Smooth muscle cell of the brain vasculature (primary cell): ENCODE data around the gene ERICH6.

Experiments
- DNase-seq: peaks from one replicate; pipeline ENCODE4 v3.0.0-alpha.2; 2012; ENCODE audit warnings: low read depth, low spot score

ERICH6 gene

DNA sequence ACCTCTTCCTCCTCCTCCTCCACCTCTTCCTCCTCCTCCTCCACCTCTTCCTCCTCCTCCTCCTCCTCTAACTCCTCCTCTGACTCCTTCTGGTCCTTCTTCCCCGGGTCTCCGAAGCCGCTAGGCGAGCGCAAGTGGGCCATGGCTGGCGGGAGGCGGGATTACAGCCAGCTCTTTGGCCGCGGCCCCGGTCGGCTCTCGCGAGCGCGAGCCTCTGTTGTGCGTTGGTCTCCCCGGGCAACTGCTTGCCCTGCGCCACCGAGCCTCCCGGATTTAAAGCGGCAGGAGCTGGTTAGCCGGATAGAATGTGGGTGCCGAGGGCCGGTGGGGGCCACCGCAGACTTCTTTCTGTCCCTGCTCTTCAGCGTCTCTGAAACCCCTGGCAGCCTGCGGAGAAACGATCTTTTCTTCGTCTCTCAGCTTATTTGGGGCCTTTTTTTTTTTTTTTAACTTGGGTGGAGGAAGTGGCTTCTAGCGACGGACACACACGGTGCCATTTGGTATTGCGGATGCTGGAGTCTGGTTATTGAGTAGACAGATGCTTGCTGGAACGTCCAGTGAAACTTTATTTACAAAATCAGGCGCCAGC lies at the start of gene ERICH6:
TSS of gene ERICH6 (minus strand) at position 165 of the 589 bp plus-strand sequence. CDS start at position 143, 22 bp downstream.
- DNase-seq, result peak; percentile 75

DNA sequence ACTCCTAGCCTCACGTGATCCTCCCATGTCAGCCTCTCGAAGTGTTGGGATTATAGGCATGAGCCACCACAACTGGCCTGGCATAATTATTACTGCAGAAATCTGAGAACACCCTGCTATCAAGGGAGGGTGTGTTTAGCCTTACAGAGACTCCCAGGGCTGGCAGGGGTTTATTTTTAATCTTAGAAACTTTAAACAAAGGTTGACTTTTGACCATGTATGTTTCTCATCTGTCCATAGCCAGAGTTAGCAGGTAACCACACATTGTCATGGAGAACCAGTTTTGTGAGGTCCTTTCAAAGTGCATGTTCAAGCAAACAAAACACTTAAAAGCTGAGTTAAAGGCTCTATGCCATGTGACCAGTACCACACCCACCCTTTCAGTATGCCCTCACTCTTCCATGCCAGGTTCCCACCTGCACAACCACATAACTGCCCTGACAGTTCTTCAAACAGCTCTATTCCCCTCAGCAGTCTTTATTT lies 48.1 kb upstream of the ERICH6 start:
- DNase-seq, result no peak

DNA sequence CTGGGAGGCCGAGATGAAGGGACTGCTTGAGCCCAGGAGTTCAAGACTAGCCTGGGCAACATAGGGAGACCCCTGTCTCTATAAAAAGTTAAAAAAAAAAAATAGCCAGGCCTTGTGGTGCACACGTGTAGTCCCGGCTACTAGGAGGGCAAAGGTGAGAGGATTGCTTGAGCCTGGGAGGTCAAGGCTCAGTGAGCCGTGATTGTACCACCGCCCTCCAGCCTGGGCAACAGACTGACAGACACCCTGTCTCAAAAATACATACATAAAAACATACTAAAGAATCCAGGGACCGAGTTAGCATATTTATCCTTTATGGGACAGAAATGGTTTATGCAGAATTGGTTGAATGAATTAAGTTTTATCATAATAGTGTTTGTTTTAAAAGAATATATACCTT lies 45.5 kb upstream of the ERICH6 start:
- DNase-seq, result no peak

DNA sequence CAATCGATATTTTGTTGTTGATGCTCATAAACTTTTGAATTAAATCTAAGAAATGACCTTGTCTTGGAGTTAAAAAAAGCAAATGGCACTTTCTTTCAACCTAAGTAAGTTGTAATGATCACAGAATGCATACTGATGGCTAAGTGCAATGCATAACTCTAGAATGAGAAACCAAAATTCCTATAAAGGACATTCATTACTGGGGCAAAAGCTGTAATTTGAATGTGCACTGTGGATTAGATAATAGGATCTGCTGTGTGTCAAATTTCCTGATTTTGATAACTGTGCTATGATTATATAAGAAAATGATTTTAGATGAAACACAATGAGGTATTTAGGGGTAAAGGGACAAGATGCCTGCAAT lies 44.9 kb upstream of the ERICH6 start:
- DNase-seq, result no peak

DNA sequence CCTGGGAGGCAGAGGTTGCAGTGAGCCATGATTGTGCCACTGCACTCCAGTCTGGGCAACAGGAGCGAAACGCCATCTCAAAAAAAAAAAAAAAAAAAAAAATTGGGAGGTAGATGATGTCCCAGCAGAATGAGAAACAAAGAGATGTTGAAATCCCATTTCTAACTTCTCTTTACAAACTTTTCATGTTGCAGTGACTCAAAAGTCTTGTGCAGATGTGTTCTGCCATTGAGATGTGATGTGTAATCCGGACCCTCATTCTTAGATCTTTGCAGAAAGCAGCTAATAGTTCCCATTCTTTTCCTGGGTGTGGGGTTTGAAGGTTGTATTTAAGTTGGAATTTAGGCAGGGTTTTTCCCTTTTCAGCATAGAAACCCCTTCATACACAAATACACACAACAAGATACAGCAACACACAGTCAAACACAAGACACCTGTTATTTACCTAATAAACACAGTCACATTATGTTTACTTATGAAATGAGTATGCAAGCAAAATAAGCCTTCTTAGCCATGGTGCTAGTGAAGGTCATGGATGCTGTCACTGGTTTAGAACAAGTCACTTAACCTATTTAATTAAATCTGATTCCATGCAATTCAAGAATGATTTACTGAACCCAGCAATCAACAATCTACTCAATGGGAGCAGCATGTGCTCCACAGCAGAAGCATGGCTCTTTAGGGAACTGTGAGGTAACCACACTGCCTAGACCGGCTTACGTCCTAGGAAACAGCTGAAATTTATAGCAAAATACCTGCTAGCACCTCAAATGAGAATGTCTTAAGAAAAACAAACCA lies 44.4 kb upstream of the ERICH6 start:
- no peak for DNase-seq

DNA sequence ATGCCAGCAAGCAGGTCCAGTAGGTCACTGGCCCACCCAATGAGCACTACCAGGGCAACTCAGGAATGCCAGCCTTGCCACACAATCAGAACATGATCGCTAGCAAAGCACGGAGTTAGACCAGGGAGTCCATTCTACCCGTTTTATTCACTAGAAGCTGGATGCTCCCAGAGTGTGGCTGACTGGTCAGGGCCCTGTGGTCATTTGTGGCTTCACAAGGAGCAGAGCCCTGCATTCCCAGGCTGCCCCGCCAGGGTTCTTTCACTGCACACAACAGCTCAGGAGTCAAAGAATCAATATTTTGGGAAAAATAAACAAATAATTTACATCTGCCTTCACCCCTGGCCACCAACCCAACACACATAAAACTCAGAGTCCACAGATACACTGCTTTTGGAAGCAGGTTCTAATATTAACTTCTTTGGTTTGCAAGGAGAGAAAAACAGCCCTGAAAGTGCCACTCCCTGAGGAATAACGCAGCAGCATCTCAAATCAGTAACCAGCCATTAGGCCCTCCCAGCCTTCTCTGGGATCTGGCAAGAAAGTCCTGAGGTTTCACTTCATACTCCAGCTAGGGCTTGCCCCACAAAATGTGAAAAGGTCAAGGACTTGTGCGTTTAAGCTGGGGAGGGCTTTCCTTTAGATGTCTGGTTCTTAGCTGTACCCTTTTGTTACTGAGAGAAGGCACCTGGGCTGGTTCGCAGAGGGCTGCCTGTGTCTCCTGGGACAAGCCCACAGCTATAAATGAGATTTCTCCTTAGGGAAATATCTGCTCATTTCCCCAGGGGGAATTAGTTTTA lies 43.3 kb upstream of the ERICH6 start:
- DNase-seq, result no peak

DNA sequence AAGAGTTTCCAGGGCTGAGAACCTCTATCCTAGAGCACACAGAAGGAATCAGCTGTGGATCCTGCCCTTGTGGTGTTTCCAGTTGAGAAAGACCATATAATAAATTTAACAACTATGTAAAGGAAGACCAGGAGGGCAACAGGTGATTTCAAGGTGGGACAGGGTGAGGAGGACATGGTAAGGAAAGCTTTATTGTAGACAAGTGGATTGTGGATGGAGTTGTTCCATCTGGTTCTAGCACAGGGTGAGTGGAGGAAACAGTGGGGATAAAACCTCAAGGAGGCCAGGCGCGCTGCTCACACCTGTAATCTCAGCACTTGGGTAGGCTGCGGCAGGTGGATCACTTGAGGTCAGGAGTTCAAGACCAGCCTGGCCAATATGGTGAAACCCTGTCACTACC lies 42.1 kb upstream of the ERICH6 start:
- DNase-seq, result no peak

DNA sequence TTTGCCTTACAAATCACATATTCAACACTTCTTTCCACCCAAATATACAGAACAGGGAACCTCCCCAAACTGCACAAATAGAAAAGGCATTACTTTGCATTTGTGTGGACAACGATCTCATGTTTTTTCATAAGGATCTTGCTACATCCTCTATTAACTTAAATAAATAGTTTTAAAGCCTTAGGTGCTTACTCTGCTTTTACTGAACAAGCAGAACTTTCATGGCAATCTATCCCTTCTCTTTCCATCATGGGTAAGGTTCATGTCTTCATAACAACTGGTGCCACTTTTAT lies 41.1 kb upstream of the ERICH6 start:
- no peak for DNase-seq

DNA sequence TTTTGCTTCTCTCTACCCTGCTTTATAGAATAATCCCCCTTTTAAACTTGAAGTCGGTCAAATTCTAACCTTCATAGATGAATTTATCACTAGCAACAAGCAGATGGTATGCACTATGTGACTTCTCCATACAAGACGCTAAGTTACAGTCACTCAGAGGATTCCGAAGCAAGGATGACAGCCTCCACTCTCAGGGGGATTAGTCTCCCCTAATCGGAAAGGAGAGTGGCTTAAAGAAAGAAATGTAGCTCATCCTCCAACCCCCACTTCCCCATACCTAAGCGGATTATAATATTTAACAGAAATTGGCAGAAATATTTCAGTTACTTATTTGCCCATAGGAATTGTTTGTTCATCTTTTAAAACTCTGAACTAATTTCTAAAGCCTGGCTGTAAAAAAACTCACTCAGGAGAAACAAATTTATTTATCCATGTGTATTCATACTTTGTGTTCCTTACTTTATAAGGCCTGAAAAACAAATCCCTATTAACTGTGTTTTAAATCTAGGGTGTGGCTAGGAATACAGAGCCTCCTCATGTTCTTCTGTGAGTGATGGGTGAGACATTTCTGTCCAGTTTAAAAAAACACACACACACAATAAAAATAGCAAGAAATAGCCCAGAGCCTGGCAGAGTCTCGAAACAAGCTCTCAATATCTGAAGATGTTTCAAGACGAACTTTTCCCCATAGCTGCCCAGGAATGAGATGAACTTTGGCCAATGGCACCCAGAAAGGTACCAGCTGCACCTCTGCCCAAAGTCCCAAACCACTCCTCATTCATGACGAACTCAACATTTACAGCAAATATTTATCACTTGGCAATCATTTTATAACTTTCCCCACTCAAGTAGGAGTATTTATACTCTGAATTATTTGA lies 40.6 kb upstream of the ERICH6 start:
- no peak for DNase-seq

DNA sequence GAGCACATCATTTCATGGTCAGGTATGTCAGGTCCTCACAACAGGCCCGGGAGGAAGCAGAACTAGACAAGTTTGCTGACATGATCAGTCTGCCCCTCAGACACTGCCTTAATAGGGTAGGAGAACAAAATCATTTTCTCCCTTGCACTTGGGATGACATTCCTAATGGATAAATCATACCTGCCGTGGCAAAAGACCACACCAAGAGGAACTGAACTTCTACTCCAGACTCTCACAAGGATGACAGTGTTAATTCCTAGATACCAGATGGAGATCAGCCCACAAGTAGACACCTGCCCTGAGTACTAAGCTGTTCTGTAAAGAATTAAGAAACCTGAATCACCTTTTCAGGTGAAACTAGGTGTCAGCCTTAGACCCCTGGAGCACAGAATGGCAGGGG lies 39.8 kb upstream of the ERICH6 start:
- DNase-seq, result no peak

DNA sequence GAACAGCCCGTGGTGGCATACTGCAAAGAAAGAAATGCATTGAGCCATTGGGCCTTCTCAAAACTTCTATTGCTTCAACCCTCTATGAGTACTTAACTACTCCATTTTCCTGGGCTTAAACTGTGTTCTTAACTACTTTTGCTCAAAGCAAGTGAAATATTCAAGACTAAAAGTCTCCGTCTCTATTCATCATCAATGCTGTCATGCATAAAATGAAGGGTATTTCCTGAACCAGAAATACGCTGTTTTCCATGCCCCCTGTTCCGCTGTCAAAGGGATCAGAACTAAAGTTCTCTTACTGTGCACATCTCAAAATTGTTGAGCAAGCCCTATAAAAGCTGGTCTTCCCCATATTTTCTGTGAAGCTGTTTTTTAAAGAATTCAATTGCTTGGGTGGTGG lies 39.0 kb upstream of the ERICH6 start:
- no peak for DNase-seq

DNA sequence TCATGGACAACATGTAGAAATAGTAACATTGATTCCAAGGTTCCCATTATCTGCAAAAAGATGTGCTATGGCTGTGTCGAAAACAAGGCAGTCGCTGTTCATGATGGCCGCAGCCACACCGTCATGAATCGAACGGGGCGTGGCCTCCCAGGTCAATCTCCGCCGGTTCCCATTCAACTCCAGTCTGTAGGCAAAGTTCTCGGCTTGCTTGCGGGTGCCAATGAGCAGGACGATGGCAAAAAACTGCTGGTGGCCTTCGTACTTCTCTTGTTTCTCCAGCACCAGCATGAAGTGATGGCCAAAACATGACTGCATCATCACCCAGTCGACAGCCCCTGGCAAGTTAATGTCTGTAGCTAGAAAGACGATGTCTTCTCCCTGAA lies 38.4 kb upstream of the ERICH6 start:
- DNase-seq, result no peak

DNA sequence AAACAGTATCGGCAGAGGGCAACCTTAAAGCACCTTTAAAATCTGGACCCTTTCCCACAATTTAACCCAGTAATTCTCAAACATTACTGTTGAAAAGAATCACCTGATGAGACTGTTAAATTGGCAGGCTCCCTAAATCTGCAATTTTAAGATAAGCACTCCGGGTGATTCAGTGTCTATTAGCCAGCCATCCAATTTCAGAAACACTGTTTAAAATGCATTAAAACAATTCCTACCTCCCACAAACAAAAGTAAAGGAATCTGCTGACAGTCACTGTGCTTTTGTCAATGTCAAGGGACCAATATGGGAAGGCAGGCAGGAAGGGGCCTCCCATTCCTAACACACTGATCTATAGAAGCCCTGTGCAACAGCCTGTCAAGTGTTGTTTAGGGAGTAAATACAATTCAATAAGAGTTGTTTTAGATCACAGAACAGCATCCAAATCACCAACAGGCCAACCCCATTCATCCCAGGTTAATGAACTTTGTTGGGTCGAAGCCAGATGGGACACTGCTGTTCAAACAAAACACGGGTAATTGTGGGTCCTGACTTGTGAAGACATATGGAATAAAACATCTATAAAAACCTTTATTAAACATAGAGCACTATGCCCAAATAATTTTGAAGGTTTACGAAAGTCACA lies 37.9 kb upstream of the ERICH6 start:
- DNase-seq, result no peak

DNA sequence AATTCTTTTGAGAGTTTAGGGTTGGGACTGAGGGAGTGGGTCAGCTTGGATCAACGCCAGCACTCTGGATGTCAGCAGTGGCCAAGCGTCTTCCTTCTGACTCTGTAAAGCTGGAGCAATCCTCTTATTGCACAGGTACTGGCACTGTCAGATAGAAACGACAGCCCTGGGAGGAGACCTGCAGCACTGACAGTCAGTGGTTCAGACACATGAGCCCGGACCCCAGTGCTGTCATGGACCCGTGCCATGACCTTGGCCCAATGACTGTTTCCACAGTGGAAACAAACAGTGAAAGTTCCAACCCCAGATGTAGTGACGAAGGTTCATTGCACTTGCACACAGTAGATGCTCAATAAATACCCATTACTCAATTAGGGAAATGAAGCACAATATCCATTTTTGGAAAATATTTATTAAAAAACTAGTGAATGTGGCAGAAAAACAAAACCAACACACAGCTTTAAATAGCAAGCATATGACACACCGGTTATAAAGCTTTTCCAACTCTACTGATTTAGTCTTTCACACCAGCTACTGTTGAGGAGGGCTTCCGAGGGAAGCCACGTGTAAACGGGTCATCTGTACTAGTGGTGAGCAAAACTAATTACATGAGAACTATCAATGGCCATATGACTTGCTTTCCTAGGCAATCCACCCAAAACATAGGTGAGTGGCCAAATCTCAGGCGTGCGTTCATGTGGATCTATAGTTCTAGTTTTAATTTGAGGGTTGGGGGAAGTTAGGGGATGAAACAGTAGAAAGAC lies 37.2 kb upstream of the ERICH6 start:
- DNase-seq, result no peak

DNA sequence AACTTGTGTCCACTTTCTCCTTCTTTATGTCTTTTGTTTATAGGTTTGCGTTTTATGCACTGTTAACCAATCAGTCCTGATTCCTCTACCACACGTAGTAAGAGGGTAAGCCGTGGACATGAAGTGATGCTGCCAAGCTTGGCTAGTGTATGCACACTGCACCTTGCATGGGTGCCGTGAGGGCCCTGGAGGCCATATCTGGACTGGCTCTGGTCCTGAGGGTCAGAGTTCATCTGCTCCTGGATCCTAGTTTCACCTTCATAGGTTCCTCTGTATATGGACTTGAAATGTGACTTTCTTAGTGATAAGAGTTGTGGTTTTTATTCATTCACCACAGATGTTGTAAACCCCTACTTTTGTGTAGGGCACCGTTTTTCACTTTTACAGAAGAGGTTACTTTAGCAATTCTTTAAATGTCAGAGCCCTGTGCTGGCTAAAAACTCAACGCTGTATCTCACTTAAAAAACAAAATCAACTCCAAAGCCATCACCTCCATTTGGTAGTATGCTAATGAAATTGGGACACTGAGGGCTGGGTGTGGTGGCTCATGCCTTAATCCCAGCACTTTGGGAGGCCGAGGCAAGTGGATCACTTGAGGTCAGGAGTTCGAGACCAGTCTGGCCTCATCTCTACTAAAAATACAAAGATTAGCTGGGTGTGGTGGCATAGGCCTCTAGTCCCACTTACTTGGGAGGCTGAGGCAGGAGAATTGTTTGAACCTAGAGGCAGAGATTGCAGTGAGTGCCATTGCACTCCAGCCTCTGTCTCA lies 36.3 kb upstream of the ERICH6 start:
- DNase-seq, result no peak

DNA sequence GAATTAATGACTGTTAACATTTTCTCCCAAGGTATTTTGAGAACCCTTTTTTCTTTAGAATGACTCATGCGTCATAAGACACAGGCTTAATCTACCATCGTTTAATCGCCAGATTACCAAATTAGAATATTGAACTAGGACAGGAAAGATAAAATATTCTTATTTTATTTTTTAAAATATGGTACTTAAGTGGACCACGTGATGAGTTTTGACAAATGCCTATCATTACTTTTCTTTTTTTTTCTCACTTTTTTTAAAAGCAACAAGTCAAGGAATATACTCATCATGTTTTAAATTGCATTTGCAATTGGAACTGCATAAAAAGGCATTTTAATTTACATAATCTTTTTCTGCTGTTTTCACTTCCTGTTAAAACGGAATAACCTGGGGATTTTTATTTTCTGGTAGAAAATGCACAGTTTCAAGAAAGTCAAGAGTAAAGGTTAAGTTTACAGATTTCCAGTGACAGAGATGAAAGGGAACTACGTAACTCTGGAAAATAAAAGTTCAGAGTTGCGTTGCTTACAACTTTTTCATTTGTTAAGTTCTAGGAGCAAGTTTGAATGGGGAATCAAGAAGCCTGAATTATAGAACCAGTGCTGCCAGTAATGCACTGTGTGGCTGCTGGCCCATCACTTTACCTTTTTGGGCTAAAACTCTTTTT lies 35.6 kb upstream of the ERICH6 start:
- DNase-seq, result no peak

DNA sequence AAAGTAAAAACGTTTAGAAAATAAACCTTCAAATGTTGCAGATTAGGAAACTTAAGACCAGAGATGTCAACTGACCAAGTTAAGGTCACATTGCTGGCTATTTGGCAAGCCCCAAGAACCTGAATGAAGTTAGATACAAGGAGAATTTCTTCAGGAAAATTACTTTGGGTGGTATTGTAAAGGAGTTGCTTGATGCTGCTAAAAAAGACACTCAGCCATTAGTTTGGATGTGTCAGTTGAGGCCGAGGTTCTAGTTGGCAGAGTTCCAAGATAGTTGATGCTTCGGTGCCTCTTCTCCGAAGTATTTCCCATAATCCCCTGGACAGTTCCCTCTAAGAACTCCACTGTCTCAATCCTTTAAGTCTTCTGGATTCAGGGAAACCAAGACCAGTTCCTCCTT lies 35.0 kb upstream of the ERICH6 start:
- DNase-seq, result no peak

DNA sequence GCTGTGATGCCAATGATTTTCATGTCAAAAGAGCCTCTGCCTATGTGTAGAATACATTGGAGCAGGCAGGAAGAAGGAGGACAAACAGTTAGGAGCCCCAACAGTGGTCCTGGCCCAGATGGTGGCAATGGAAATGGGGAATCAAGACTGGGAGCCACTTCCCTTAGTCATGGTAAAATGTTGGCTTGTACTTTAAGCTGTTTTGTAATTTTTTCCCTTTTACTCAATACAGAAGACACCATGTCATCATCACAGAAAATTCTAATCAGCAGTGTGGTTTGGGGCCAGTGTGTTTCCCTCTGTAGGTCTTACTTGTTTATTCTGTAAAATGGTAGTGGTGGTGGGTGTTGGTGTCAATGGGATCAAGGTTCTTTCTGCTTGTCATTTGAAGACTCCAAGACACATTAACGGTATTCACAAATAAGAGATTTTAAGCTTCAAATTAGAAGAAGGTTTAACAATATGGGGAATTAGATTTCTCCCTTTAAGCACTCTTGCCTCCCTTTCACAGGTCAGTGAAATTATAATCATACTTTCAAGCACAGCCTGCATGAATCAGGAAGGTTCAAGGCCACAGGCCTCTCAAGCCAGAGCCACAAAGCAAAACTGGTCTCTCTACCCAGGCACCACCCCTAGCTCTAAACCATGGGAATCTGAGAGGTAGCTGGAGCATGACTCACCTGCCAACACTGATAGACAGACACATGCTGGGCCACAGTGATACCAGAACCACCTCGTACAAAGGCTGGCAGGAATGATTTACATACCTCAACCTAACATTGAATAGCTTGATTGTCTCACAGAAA lies 34.4 kb upstream of the ERICH6 start:
- DNase-seq, result no peak
